Measurements from ENCODE around the gene ZFP57. TPM values are rescaled to one million over a fixed set of nuclear protein-coding genes. Genes with fewer than 3 reads are reported as not detected.

The ZFP57 gene
- total RNA-seq, 1 experiment from 2014 or later, result 6.4 TPM

DNA sequence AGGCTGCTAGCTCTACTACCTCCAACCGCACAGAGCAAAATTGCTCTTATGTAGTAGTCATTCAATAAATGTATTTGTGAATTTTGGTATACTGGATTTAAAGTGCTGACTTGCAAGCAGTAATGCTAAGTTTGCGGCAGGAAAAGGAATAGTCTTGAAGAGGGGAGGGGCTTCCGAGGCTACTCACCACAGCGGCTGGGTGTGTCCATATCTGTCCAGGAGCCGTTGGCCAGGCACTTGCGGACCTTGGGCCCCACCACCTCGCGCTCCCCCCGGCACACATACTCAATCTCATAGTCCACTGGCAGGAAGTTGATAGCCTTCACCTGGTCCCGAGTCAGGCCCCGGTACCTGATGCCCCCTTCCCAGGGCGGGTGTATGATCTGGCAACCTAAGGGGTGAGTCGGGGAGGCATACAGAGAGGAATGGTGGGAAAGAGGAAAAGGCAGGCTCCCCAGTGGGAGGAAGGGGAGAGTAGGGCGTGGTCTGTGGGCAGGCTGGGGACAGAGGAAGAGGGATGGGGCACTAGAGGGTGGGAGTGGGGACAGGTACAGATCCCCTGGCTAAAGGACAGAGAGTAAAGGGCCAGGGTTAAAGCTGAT lies 49.6 kb downstream of the ZFP57 start:
- DNase-seq (ENCODE audit: low spot score) (peak; percentile 36), ATAC-seq (peak; percentile 2)
- peak; percentile 48; the same call in 1 of the 2 replicates for TF ChIP-seq SP1 (CRISPR knock-in tag; conservative IDR thresholded peaks at IDR 0.05)
- TF ChIP-seq, protein P1, sequence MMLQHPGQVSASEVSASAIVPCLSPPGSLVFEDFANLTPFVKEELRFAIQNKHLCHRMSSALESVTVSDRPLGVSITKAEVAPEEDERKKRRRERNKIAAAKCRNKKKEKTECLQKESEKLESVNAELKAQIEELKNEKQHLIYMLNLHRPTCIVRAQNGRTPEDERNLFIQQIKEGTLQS (CRISPR knock-in tag; conservative IDR thresholded peaks at IDR 0.05), result no peak
- TF ChIP-seq RORB (CRISPR knock-in tag; IDR thresholded peaks at IDR 0.05), result no peak
- TF ChIP-seq TEAD1 (CRISPR knock-in tag; IDR thresholded peaks at IDR 0.05), result peak; percentile 34; the same call in 1 of the 2 replicates
- no peak for TF ChIP-seq MXD4 (CRISPR knock-in tag; IDR thresholded peaks at IDR 0.05; ENCODE audit: borderline replicate concordance)
- no peak for TF ChIP-seq FOXK1 (CRISPR knock-in tag; IDR thresholded peaks at IDR 0.05)
- TF ChIP-seq TEAD4 (CRISPR knock-in tag; IDR thresholded peaks at IDR 0.05), result no peak
- TF ChIP-seq, protein P2, sequence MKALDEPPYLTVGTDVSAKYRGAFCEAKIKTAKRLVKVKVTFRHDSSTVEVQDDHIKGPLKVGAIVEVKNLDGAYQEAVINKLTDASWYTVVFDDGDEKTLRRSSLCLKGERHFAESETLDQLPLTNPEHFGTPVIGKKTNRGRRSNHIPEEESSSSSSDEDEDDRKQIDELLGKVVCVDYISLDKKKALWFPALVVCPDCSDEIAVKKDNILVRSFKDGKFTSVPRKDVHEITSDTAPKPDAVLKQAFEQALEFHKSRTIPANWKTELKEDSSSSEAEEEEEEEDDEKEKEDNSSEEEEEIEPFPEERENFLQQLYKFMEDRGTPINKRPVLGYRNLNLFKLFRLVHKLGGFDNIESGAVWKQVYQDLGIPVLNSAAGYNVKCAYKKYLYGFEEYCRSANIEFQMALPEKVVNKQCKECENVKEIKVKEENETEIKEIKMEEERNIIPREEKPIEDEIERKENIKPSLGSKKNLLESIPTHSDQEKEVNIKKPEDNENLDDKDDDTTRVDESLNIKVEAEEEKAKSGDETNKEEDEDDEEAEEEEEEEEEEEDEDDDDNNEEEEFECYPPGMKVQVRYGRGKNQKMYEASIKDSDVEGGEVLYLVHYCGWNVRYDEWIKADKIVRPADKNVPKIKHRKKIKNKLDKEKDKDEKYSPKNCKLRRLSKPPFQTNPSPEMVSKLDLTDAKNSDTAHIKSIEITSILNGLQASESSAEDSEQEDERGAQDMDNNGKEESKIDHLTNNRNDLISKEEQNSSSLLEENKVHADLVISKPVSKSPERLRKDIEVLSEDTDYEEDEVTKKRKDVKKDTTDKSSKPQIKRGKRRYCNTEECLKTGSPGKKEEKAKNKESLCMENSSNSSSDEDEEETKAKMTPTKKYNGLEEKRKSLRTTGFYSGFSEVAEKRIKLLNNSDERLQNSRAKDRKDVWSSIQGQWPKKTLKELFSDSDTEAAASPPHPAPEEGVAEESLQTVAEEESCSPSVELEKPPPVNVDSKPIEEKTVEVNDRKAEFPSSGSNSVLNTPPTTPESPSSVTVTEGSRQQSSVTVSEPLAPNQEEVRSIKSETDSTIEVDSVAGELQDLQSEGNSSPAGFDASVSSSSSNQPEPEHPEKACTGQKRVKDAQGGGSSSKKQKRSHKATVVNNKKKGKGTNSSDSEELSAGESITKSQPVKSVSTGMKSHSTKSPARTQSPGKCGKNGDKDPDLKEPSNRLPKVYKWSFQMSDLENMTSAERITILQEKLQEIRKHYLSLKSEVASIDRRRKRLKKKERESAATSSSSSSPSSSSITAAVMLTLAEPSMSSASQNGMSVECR (CRISPR knock-in tag; IDR thresholded peaks at IDR 0.05; ENCODE audit: borderline replicate concordance), result 0 out of 2 replicates have a peak, but pooled peaks have one; percentile 45
- TF ChIP-seq, protein P3, sequence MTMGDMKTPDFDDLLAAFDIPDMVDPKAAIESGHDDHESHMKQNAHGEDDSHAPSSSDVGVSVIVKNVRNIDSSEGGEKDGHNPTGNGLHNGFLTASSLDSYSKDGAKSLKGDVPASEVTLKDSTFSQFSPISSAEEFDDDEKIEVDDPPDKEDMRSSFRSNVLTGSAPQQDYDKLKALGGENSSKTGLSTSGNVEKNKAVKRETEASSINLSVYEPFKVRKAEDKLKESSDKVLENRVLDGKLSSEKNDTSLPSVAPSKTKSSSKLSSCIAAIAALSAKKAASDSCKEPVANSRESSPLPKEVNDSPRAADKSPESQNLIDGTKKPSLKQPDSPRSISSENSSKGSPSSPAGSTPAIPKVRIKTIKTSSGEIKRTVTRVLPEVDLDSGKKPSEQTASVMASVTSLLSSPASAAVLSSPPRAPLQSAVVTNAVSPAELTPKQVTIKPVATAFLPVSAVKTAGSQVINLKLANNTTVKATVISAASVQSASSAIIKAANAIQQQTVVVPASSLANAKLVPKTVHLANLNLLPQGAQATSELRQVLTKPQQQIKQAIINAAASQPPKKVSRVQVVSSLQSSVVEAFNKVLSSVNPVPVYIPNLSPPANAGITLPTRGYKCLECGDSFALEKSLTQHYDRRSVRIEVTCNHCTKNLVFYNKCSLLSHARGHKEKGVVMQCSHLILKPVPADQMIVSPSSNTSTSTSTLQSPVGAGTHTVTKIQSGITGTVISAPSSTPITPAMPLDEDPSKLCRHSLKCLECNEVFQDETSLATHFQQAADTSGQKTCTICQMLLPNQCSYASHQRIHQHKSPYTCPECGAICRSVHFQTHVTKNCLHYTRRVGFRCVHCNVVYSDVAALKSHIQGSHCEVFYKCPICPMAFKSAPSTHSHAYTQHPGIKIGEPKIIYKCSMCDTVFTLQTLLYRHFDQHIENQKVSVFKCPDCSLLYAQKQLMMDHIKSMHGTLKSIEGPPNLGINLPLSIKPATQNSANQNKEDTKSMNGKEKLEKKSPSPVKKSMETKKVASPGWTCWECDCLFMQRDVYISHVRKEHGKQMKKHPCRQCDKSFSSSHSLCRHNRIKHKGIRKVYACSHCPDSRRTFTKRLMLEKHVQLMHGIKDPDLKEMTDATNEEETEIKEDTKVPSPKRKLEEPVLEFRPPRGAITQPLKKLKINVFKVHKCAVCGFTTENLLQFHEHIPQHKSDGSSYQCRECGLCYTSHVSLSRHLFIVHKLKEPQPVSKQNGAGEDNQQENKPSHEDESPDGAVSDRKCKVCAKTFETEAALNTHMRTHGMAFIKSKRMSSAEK (CRISPR knock-in tag; IDR thresholded peaks at IDR 0.05; ENCODE audit: borderline replicate concordance), result no peak
- no peaks in the 10 kb centered on the region for H3K27me3 Mint-ChIP-seq (ENCODE audit: low read depth)
- no peaks in the 10 kb centered on the region for H3K36me3 Mint-ChIP-seq
- peak overlapping the region; percentile 87 for H3K4me3 Mint-ChIP-seq
- no peak overlapping the region; the same call in 1 of the 2 replicates for H3K27ac Mint-ChIP-seq
- ChIA-PET CTCF (interaction anchor here (2.5 to 4.4 kb wide), 2 partner anchors 18 to 23 kb away, joined by 10 to 28 read pairs; no protein-coding TSS in a partner anchor), POLR2A (no interaction called here)
- no peaks in the 10 kb centered on the region for H3K9me3 Mint-ChIP-seq
- H3K4me1 Mint-ChIP-seq, result peaks cover 66% of the 10 kb centered on the region

DNA sequence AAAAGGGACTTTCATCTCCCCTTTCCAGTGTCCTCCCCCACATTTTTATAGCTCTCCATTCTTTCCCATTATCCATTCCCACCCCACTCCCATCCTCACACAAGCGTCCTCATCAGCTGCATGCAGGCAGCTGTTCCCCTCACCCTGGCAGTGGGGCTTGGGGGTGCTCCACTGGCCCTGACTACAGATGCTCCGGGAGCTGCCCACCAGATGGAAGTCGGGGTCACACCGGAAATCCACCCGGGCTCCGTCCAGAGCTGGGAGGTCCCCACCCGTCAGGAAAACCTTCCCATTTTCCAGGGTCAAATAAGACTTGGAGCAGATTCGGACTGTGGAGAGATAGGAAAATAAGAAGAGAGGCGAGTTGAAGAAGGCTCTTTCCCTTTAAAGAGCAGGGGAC lies 50.6 kb downstream of the ZFP57 start:
- POLR2A ChIA-PET, result no interaction called here
- CTCF ChIA-PET, result interaction anchor here (0.6 to 4.4 kb wide), 5 partner anchors 17 to 255 kb away, joined by 3 to 28 read pairs (median 8); no protein-coding TSS in a partner anchor
- H3K27ac Mint-ChIP-seq, result no peak overlapping the region
- H3K36me3 Mint-ChIP-seq, result no peaks in the 10 kb centered on the region
- DNase-seq (ENCODE audit: low spot score) (no peak), ATAC-seq (no peak)
- H3K4me3 Mint-ChIP-seq, result peak overlapping the region; percentile 87
- TF ChIP-seq, protein P3 (CRISPR knock-in tag; IDR thresholded peaks at IDR 0.05; ENCODE audit: borderline replicate concordance), result no peak
- no peak for TF ChIP-seq PRRX2 (CRISPR knock-in tag; IDR thresholded peaks at IDR 0.05)
- no peak for TF ChIP-seq TEAD4 (CRISPR knock-in tag; IDR thresholded peaks at IDR 0.05)
- no peak for TF ChIP-seq ZNF423 (CRISPR knock-in tag; IDR thresholded peaks at IDR 0.05)
- no peaks in the 10 kb centered on the region for H3K9me3 Mint-ChIP-seq
- H3K4me1 Mint-ChIP-seq, result peaks cover 66% of the 10 kb centered on the region
- no peaks in the 10 kb centered on the region for H3K27me3 Mint-ChIP-seq (ENCODE audit: low read depth)

Data from WTC11 (cell line).